IMR-90 (cell line): ENCODE measurements around the gene ROBO2. TPM values are rescaled to one million over a fixed set of nuclear protein-coding genes. Genes with fewer than 3 reads are reported as not detected.

Experiments
- ATAC-seq: fragments of 200-7000 bp; cut with Tn5 transposase; 2 replicates; pipeline ENCODE4 v1.9.1; 2020; ENCODE audit warnings: low read depth, mild to moderate bottlenecking, moderate library complexity
- BruUV-seq: library from RNA; stranded (reverse); fragments of 400-500 nt; replicated peaks from 2 replicates; lab custom pipeline; 2021; lab: Mats Ljungman, UMichigan
- CTCF ChIA-PET: fragments of 300-600 bp; formaldehyde crosslinking; extraction: SDS; loops from one replicate; lab custom pipeline; 2021; ENCODE audit warnings: antibody characterized with exemption; lab: Yijun Ruan, JAX
- POLR2A ChIA-PET: fragments of 300-600 bp; sonication (Branson Sonifier 250); formaldehyde crosslinking; loops from one replicate; lab custom pipeline; 2022; ENCODE audit warnings: antibody characterized with exemption; ENCODE audit not compliant: unreplicated experiment; lab: Charles Lee
- DNase-seq: peaks from one replicate; pipeline ENCODE4 v3.0.0; 2013
- H2AFZ ChIP-seq: replicated peaks from 2 replicates; pipeline ENCODE3; 2013; ENCODE audit warnings: low read length, mild to moderate bottlenecking; ENCODE audit not compliant: poor library complexity
- H2AK5ac ChIP-seq: 2 replicates; pipeline ENCODE4 v1.6.1; 2013; ENCODE audit warnings: low read depth, low read length, inconsistent platforms
- H2AK9ac ChIP-seq: replicated peaks from 2 replicates; pipeline ENCODE3; 2013; ENCODE audit warnings: mild to moderate bottlenecking, low read depth, low read length, moderate library complexity; ENCODE audit not compliant: poor library complexity
- H2BK120ac ChIP-seq: 2 replicates; pipeline ENCODE4 v1.6.1; 2013; ENCODE audit warnings: low read depth, low read length, inconsistent platforms
- H2BK15ac ChIP-seq: 3 replicates; pipeline ENCODE4 v1.6.1; 2013; ENCODE audit warnings: low read depth, low read length, inconsistent platforms
- H2BK20ac ChIP-seq: 2 replicates; pipeline ENCODE4 v1.6.1; 2013; ENCODE audit warnings: low read depth, mild to moderate bottlenecking, inconsistent platforms, low read length, moderate library complexity
- H2BK5ac ChIP-seq: 2 replicates; pipeline ENCODE4 v1.6.1; 2013; ENCODE audit warnings: mild to moderate bottlenecking, low read depth, low read length, inconsistent platforms; ENCODE audit not compliant: poor library complexity, severe bottlenecking
- H3K14ac ChIP-seq: replicated peaks from 2 replicates; pipeline ENCODE4 v1.6.1; 2013; ENCODE audit warnings: low read depth, low read length, inconsistent platforms
- H3K18ac ChIP-seq: 2 replicates; pipeline ENCODE4 v1.6.1; 2013; ENCODE audit warnings: low read depth, low read length, control low read depth
- H3K23ac ChIP-seq: 2 replicates; pipeline ENCODE4 v1.6.1; 2013; ENCODE audit warnings: low read depth, low read length, inconsistent platforms
- H3K27ac ChIP-seq: 2 replicates; pipeline ENCODE4 v1.5.1; 2013; ENCODE audit warnings: mild to moderate bottlenecking, control low read depth, low read length; ENCODE audit not compliant: insufficient read depth
- H3K27me3 ChIP-seq: 2 replicates; pipeline ENCODE4 v1.6.1; 2013; ENCODE audit warnings: low read length; ENCODE audit not compliant: control insufficient read depth, insufficient read depth
- H3K36me3 ChIP-seq: 2 replicates; pipeline ENCODE4 v1.6.1; 2013; ENCODE audit warnings: low read length, mixed read lengths; ENCODE audit not compliant: control insufficient read depth, insufficient read depth
- H3K4ac ChIP-seq: 2 replicates; pipeline ENCODE4 v1.6.1; 2013; ENCODE audit warnings: low read depth, low read length, inconsistent platforms
- H3K4me1 ChIP-seq: 2 replicates; pipeline ENCODE4 v1.6.1; 2013; ENCODE audit warnings: low read length, mixed read lengths; ENCODE audit not compliant: control insufficient read depth, insufficient read depth
- H3K4me2 ChIP-seq: 2 replicates; pipeline ENCODE4 v1.6.1; 2013; ENCODE audit warnings: low read depth, mild to moderate bottlenecking, control low read depth, low read length, moderate library complexity
- H3K4me3 ChIP-seq: 2 replicates; pipeline ENCODE4 v1.5.1; 2013; ENCODE audit warnings: low read depth, mild to moderate bottlenecking, control low read depth, low read length, moderate library complexity; ENCODE audit not compliant: insufficient read depth
- H3K56ac ChIP-seq: 2 replicates; pipeline ENCODE4 v1.6.1; 2013; ENCODE audit warnings: low read length, inconsistent platforms; ENCODE audit not compliant: insufficient read depth; ENCODE audit errors: extremely low read depth
- H3K79me1 ChIP-seq, 2 experiments: 2 replicates each; pipeline ENCODE4 v1.6.1; 2013; ENCODE audit warnings: low read length in 2 of 2, inconsistent platforms in 1 of 2, low read depth in 1 of 2
- H3K9ac ChIP-seq: 2 replicates; pipeline ENCODE4 v1.6.1; 2013; ENCODE audit warnings: low read depth, low read length, control low read depth
- H3K9me1 ChIP-seq: 2 replicates; pipeline ENCODE4 v1.6.1; 2013; ENCODE audit warnings: low read length, inconsistent platforms; ENCODE audit not compliant: insufficient read depth
- H3K9me3 ChIP-seq: 2 replicates; pipeline ENCODE4 v1.6.1; 2013; ENCODE audit warnings: low read length; ENCODE audit not compliant: control insufficient read depth, insufficient read depth
- H4K20me1 ChIP-seq: 2 replicates; pipeline ENCODE4 v1.6.1; 2013; ENCODE audit warnings: low read length, inconsistent platforms; ENCODE audit not compliant: insufficient read depth
- H4K5ac ChIP-seq: 2 replicates; pipeline ENCODE4 v1.6.1; 2013; ENCODE audit warnings: mild to moderate bottlenecking, low read depth, low read length, control low read depth
- H4K8ac ChIP-seq, 2 experiments: 2 replicates each; pipeline ENCODE4 v1.6.1; 2013; ENCODE audit warnings: low read depth in 2 of 2, low read length in 2 of 2, control low read depth in 1 of 2, inconsistent platforms in 1 of 2
- H4K91ac ChIP-seq: 2 replicates; pipeline ENCODE4 v1.6.1; 2013; ENCODE audit warnings: low read depth, low read length, inconsistent platforms; ENCODE audit not compliant: insufficient read depth
- BHLHE40 ChIP-seq: fragments of 150-350 bp; IDR thresholded peaks from 2 replicates; pipeline ENCODE4 v1.6.1; 2016; ENCODE audit warnings: mild to moderate bottlenecking, low read depth, low read length
- CHD1 ChIP-seq: IDR thresholded peaks from 2 replicates; pipeline ENCODE4 v1.6.1; 2012; ENCODE audit warnings: low read depth, low read length, improper control_type of control experiment
- FOS ChIP-seq: fragments of 150-350 bp; IDR thresholded peaks from 2 replicates; pipeline ENCODE4 v1.6.1; 2016; ENCODE audit warnings: low read depth, low read length
- MAFK ChIP-seq: IDR thresholded peaks from 2 replicates; pipeline ENCODE4 v1.6.1; 2012; ENCODE audit warnings: low read depth, low read length, improper control_type of control experiment
- MXI1 ChIP-seq: IDR thresholded peaks from 2 replicates; pipeline ENCODE4 v1.6.1; 2012; ENCODE audit warnings: low read depth, mild to moderate bottlenecking, low read length, moderate library complexity, borderline replicate concordance
- NFE2L2 ChIP-seq: fragments of 150-350 bp; IDR thresholded peaks from 2 replicates; pipeline ENCODE4 v1.6.1; 2016; ENCODE audit warnings: low read depth, mild to moderate bottlenecking, low read length
- RCOR1 ChIP-seq: IDR thresholded peaks from 2 replicates; pipeline ENCODE4 v1.6.1; 2012; ENCODE audit warnings: mild to moderate bottlenecking, low read length, improper control_type of control experiment; ENCODE audit not compliant: insufficient replicate concordance
- USF2 ChIP-seq: fragments of 150-350 bp; IDR thresholded peaks from 2 replicates; pipeline ENCODE4 v1.6.1; 2017; ENCODE audit warnings: mild to moderate bottlenecking, antibody characterized with exemption, low read length, low read depth
- WGBS, 2 experiments: methylation state at CpG; one replicate each; pipeline versions ENCODE4 v1.1.5 to v1.1.7; 2013; ENCODE audit warnings: missing lambda C conversion rate in 2 of 2; ENCODE audit not compliant: insufficient read length in 1 of 2; ENCODE audit errors: extremely low coverage in 2 of 2; 5-methylcytosine and 5-hydroxymethylcytosine counted together
- dilution Hi-C: fragments of 300-500 bp; cut with HindIII; formaldehyde crosslinking; loops from one replicate; pipeline ENCODE4 v1.14.3; 2018; ENCODE audit warnings: low sequenced_read_pairs; ENCODE audit not compliant: unreplicated experiment
- in situ Hi-C: fragments of 300-500 bp; cut with MboI; formaldehyde crosslinking; loops from 3 replicates; pipeline ENCODE4 v1.14.3; 2019; ENCODE audit warnings: low sequenced_read_pairs, inconsistent platforms, mixed read lengths
- intact Hi-C: fragments of 100-400 bp; cut with micrococcal nuclease; formaldehyde crosslinking; loops from 2 replicates; pipeline ENCODE4 v1.10.0; 2022
- polyA plus RNA-seq, 3 experiments: library from polyadenylated mRNA; depleted of rRNA; stranded (reverse); fragments of >200 nt; gene quantifications; 2 replicates each; pipeline ENCODE4 v1.2.3, GENCODE V29; 2012; ENCODE audit warnings: low replicate concordance in 1 of 3
- total RNA-seq: library from RNA; depleted of rRNA; stranded (reverse); fragments of >200 nt; gene quantifications from 2 replicates; pipeline ENCODE4 v1.2.3, GENCODE V29; 2012

ROBO2 gene
- total and polyA plus RNA-seq, 2 of the 4 experiments (the other 2 are of a cell fraction) = 9.3 to 14.5 TPM

GRCh38 chr3:77404871-77405270 lies 365.0 kb downstream of the ROBO2 start:
- CTCF ChIA-PET = no interaction called here
- H2BK20ac ChIP-seq = no peak overlapping the region
- POLR2A ChIA-PET = no interaction called here
- H2BK5ac ChIP-seq = no peak overlapping the region
- no peak overlapping the region for H4K91ac ChIP-seq
- H2AFZ ChIP-seq = no peak overlapping the region
- no peak overlapping the region for H2BK120ac ChIP-seq
- BruUV-seq = no TSS peak
- no peaks in the 10 kb centered on the region for H3K9me3 ChIP-seq
- no peaks in the 10 kb centered on the region for H3K4me1 ChIP-seq
- no peaks in the 10 kb centered on the region for H3K9me1 ChIP-seq
- H3K18ac ChIP-seq = no peak overlapping the region
- ATAC-seq (no peak), DNase-seq (no peak)
- WGBS, 2 experiments = no CpG with 5 or more reads among the region's 1 CpG
- dilution Hi-C loops (no loop called here), intact Hi-C loops (no loop called here), in situ Hi-C loops (no loop called here)
- TF ChIP-seq FOS = no peak
- no peak for TF ChIP-seq NFE2L2
- TF ChIP-seq MXI1 = no peak
- no peak for TF ChIP-seq USF2
- TF ChIP-seq BHLHE40 = no peak
- TF ChIP-seq CHD1 = no peak
- TF ChIP-seq MAFK = no peak
- no peak for TF ChIP-seq RCOR1
- H3K27me3 ChIP-seq = no peaks in the 10 kb centered on the region
- no peak overlapping the region for H2AK5ac ChIP-seq
- H4K8ac ChIP-seq = no peak overlapping the region
- H4K20me1 ChIP-seq = no peaks in the 10 kb centered on the region
- H3K27ac ChIP-seq = no peak overlapping the region
- H3K4me3 ChIP-seq = no peak overlapping the region
- no peak overlapping the region for H3K4ac ChIP-seq
- no peak overlapping the region for H3K23ac ChIP-seq
- no peak overlapping the region for H3K9ac ChIP-seq
- no peaks in the 10 kb centered on the region for H3K79me1 ChIP-seq
- no peak overlapping the region for H2BK15ac ChIP-seq
- H3K36me3 ChIP-seq = no peaks in the 10 kb centered on the region
- H3K14ac ChIP-seq = no peak overlapping the region
- H4K5ac ChIP-seq = no peak overlapping the region
- H3K56ac ChIP-seq = no peak overlapping the region
- H2AK9ac ChIP-seq = no peak overlapping the region
- no peak overlapping the region for H3K4me2 ChIP-seq
